Left forelimb (tissue), 1 donor: ENCODE data around the gene ARMC8.

ENCODE experiments used
- DNase-seq: peaks from one replicate; pipeline ENCODE4 v3.0.0-alpha.2; 2018; ENCODE audit warnings: low spot score

ARMC8 gene

GRCh38 chr3:138197524-138197923 lies 10.4 kb downstream of the ARMC8 start:
- no peak for DNase-seq

GRCh38 chr3:138199851-138200250 lies 12.8 kb downstream of the ARMC8 start:
- DNase-seq, result no peak

GRCh38 chr3:138200424-138200823 lies 13.3 kb downstream of the ARMC8 start:
- DNase-seq, result no peak

GRCh38 chr3:138202945-138203701 lies 16.0 kb downstream of the ARMC8 start:
- DNase-seq, result no peak

- DNase-seq, result no peak
Observed at GRCh38 chr3:138203938-138204337, 16.8 kb downstream of the ARMC8 start.

GRCh38 chr3:138205527-138205926 lies 18.4 kb downstream of the ARMC8 start:
- DNase-seq, result no peak

GRCh38 chr3:138206196-138206595 lies 19.1 kb downstream of the ARMC8 start:
- DNase-seq, result no peak

GRCh38 chr3:138210528-138210927 lies 23.4 kb downstream of the ARMC8 start:
- no peak for DNase-seq

- no peak for DNase-seq
Observed at GRCh38 chr3:138213398-138214085, 26.4 kb downstream of the ARMC8 start.

- DNase-seq, result no peak
Observed at GRCh38 chr3:138219255-138219654, 32.2 kb downstream of the ARMC8 start.

- no peak for DNase-seq
Observed at GRCh38 chr3:138220242-138220641, 33.1 kb downstream of the ARMC8 start.

GRCh38 chr3:138220788-138221187 lies 33.7 kb downstream of the ARMC8 start:
- no peak for DNase-seq

- DNase-seq, result no peak
Observed at GRCh38 chr3:138222131-138222941, 35.2 kb downstream of the ARMC8 start.

GRCh38 chr3:138222942-138223287 lies 35.8 kb downstream of the ARMC8 start:
- no peak for DNase-seq

- DNase-seq, result no peak
Observed at GRCh38 chr3:138227650-138228049, 40.5 kb downstream of the ARMC8 start.

- no peak for DNase-seq
Observed at GRCh38 chr3:138230525-138230924, 43.4 kb downstream of the ARMC8 start.

- no peak for DNase-seq
Observed at GRCh38 chr3:138232705-138233364, 45.7 kb downstream of the ARMC8 start.

- DNase-seq, result no peak
Observed at GRCh38 chr3:138234401-138235179, 47.5 kb downstream of the ARMC8 start.

GRCh38 chr3:138238711-138239110 lies 51.6 kb downstream of the ARMC8 start:
- no peak for DNase-seq

GRCh38 chr3:138241061-138241460 lies 54.0 kb downstream of the ARMC8 start:
- no peak for DNase-seq

GRCh38 chr3:138241676-138242075 lies 54.6 kb downstream of the ARMC8 start:
- no peak for DNase-seq

GRCh38 chr3:138242466-138242865 lies 55.4 kb downstream of the ARMC8 start:
- no peak for DNase-seq
